ENCODE results near the gene TMEM150B.

TMEM150B gene

GRCh38 chr19:55353803-55354697 is 28.9 kb upstream of the TMEM150B start:
- no peak for DNase-seq

DNA sequence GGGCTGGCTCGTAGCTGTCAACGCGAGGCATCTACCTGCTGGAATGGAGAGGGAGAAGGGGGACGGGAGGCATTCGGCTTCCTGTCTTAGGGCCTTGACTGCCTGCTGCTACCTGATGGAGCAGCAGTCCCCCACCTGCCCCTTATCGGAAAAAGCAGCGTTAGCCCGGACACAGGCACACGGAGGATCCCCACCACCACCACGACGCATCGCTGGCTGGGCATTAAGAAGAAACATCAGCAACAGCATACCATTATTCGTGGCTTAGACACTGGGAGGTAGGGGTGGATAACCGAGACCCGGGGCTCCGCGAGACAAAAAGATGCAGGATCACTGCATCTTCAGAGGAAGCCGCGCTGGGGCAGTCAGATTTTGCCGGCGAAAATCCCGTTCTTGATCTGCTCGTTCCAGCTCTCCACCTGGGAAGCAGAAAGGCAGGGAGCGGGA is 28.2 kb upstream of the TMEM150B start:
- DNase-seq = no peak

GRCh38 chr19:55352549-55353145 is 27.5 kb upstream of the TMEM150B start:
- DNase-seq = no peak

DNA sequence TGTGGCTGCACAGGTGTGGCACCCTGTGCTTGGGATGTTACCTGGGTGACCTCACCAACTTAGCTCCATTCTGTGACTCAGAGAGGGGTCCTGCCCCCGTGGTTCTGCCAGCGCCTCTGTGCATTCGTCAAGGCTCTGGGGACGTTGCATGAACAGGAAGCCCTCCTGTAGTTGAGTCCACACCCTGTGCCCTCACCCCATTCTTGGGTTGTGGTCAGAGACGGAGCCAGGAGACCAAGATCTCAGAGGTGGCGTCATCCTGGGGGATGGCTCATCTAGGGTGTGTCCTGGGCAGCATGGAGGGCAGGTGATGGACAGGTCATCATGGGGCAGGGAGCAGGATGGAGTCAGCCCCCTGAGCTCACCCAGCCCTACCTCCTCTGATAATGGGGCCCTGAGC is 26.9 kb upstream of the TMEM150B start:
- no peak for DNase-seq

GRCh38 chr19:55350620-55351315 is 25.6 kb upstream of the TMEM150B start:
- no peak for DNase-seq

DNA sequence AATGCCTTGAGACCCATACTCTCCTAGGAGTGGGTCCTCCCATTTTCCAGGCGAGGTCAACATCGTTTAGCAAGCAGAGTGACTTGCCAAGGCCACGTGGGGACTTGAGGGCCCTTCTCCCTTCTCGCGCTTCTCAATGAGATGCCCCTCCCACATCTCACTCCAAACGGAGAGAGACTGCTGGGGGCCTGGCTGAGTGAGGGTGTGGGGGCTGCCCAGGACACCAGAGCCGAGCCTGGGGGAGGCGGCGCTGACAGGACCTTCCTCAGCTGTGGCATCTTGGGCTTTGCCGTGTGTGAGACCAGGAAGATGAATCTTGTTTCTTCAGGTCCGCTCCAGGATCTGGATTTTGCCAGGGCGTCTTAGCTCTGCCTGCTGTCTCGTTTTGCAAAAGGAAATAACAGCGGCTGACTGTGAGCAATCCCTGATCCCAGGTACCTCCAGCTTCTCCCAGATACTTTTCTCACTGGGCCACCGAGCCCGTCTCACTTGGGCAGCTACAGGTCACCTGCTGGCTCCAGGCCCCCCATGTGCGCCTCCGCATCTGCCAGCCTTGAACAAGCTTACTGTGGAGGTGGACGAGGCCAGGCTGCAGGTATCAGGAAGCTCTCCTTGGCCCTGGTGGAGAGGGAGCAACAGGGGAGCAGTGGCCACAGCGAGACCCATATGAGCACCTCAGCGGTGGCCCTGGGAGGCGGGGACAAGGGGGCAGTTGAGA is 23.3 kb upstream of the TMEM150B start:
- no peak for DNase-seq

GRCh38 chr19:55347442-55348009 is 22.4 kb upstream of the TMEM150B start:
- no peak for DNase-seq

- no peak for DNase-seq
Measured at GRCh38 chr19:55346725-55347441, 21.7 kb upstream of the TMEM150B start.

DNA sequence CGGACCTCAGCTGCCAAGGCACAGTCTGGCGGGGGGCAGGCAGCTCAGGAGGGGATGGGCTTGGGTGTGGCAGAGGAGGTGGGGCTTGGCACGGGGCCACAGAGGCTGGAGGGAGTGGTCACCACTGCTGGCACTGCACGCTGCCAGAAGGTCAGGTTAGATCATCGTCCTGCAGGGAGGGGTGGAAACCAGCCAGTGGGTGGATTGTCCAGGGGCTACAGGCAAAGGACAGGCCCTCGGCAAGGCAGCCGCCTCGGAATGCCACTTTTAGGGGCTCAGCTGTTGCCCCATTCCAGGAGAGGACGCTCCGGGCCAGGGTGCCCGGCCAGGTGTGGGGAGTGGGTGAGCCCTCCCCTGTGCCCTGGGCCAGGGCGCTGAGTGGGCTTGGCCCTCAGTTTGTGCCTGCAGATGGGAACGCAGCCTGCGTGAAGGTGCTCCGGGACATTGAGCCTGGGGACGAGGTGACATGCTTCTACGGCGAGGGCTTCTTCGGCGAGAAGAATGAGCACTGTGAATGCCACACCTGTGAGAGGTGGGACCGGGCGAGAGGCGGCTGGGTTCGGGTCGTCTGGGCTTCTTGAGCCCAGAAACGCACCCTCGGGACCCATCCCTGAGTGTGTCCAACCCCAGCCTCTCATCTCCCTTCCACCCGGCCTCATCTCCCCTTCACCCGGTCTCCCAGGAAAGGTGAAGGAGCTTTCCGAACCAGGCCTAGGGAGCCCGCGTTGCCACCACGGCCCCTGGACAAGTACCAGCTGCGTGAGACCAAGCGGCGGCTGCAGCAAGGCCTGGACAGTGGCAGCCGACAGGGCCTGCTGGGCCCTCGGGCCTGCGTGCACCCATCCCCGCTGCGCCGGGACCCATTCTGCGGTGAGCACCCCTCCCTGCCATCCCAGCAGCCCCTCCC is 20.9 kb upstream of the TMEM150B start:
- DNase-seq = no peak

DNA sequence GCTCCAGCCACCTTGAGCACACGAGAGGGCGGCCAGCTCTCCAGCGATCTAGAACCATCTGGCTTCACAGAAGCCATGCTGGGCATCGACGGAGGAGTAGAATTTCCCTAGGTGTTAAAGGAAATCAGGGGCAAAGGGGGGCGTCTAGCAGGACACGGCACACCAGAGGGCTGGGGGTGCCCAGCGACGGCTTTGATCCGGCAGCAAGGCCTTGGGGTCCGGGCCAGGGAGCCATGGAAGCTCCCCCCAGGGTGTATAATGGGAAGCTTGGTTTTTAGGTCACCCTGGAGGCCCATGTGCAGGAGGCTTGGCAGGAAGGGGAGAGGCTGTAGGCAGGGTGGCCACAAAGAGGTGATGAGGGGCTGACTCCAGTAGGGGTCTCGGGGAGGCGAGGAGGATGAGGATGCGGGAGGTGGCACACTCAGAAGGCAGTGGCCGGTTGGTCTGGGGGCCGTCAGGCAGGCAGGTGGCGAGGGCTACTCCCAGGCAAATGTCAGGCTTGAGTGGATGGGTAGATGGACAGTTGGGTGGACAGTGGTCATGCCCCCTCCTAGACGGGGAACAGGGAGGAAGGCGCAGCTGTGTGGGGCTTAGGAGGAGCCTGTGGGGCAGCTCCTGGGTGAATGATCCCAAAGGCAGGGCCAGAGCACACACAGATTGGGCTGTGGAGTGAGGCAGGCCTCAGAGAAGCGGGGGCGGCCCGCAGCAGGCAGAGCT is 20.1 kb upstream of the TMEM150B start:
- no peak for DNase-seq

- no peak for DNase-seq
Measured at GRCh38 chr19:55344444-55344843, 19.3 kb upstream of the TMEM150B start.

DNA sequence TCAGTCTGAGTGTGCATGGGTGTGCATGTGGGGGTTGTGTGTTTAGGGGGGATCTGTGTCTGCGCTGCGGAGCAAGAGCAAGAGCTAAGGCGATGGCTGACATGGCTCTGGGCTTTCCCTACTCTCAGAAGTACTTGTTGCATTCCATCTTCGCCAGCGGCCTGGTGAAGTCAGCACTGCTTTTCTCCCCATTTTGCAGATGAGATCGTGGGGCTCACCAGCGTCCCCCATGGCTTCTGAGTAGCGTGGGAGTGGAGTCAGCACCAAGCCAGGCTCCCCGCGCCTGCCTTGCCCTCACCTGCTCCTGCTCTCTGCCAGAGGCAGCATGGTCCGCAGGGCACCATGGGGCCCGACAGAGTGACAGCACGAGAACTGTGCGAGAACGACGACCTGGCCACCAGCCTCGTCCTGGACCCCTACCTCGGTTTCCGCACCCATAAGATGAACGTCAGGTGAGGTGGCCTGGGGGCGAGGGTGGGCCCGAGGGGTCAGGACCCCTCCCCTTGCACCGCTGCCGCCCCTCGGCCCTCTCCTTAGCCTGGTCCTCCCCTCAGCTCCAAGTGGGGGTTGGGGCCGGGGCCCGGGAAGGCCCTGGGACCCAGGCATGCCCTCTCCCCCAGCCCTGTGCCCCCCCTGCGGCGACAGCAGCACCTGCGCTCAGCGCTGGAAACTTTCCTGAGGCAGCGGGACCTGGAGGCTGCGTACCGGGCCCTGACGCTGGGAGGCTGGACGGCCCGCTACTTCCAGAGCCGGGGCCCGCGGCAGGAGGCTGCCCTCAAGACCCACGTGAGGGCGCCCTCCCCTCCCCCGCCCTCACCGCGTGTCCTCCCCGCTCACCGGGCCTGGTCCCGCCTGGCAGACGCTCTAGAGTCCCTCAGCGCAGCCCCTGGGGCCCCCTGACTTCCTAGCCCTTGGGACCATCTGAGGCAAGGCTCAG is 16.7 kb upstream of the TMEM150B start:
- DNase-seq = no peak

DNA sequence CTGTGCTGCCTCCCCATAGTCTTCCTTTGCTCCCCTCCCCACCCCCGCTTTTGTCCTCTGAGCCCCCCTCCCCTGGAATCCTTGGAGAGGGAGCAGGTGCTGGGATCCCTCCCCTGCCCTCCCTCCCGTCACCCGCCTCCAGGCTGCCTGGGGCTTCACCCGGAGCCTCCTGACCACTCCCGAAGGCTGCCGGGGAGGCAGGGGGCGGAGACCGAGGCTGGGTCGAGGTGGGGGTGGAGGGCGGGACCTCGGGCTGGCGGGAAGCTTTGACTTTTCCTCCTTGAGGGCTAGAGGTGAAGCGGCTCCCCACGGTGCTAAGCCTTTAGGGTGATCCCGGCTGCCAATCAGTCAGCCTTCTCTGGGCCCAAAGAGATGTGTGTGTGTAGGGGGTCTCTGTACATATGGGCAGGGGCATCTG is 16.0 kb upstream of the TMEM150B start:
- no peak for DNase-seq

DNA sequence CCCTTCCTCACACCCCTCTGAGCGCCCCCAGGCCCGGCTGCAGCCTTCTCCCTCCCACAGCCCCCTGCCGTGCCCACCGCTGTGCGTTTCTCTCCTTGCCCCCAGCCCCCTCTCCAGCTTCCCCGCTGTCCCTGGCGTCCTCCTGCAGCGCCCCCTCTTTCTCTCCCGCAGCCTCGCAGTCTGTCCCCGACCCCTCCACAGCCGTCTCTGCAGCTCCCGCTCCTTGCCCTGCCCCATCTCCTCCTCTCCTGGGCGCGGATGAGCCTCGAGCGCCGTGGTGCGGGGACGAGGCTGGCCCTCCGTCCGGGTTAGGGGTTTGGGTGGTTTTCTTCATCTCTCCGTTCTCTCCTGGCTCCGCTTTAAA is 15.6 kb upstream of the TMEM150B start:
- no peak for DNase-seq

GRCh38 chr19:55339889-55340783 is 15.0 kb upstream of the TMEM150B start:
- no peak for DNase-seq

DNA sequence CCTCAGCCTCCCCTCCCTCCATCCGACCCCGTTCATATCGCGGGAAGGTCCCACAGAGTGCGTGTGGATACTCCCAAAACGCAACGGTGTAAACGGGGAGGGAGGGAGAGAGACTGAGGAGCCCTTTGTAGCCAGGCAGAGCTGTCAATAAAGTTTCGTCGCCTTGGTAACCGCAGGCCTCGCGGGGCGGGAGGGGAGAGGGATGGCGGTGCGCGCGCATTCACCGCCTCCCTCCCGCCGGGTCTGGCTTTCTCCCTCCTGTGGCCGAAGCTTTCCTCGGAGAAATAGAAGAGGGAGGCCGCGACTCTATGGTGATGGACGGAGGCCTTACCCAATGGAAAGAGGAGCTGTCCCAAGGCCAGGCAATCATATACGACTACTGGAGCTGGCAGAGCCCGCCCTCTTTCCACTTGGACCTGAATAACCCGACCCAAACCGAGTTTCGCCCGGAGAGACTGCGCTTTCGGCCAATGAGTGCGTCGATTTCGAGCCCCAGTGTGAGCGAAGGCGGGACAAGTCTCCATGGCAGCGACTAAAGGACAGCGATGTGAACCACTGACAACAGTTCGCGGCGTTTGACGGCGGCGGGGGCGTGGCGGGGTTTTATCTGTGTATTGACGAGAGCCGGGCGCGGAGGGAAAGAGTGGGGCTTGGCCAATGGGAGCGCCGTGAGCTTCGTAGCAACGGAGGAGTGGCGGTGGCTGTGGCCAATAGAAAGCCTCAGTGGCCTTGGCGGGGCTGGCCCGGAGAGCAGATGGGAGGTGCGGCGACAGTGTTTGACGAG is 14.2 kb upstream of the TMEM150B start, which contains the start of gene KMT5C:
TSS of gene KMT5C (plus strand) at position 772 of the 784 bp plus-strand sequence. CDS start 2,061 bp downstream, outside the sequence.
- DNase-seq = peak; percentile 100

DNA sequence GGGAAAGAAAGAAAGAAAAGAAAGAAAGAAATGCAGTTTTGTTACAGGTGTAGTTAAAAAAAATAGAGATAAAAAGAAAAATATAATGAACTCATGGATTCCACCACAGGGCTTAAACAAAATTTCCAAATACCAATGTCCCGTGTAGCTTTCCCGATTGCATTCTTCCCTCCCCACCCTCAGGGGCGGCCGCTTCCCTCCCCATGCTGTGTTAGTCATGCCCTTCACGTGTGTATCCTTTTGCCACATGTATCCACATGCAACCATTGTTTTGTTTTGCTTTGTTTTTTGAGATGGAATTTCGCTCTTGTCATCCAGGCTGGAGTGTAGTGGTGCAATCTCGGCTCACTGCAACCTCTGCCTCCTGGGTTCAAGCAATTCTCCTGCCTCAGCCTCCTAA is 11.0 kb upstream of the TMEM150B start:
- DNase-seq = no peak

Measured in NCI-H1436 treated with DMSO at 0.1 percent for 48 hours (cell line).